Amniotic epithelial cell (primary cell): Measurements from ENCODE around the gene ACOT13.
"Not testable (repeated sequence)": the region's sequence is repeated elsewhere in the genome, so short reads cannot be mapped to it uniquely, and the experiment has no call there.

Experiments
- DNase-seq: peaks from one replicate; pipeline ENCODE4 v3.0.0-alpha.2; 2010; ENCODE audit warnings: low read depth

Gene ACOT13

GRCh38 chr6:24692415-24692814, 25.5 kb downstream of the ACOT13 start:
- no peak for DNase-seq

- DNase-seq, result no peak
Measured at GRCh38 chr6:24692848-24693592, 26.1 kb downstream of the ACOT13 start.

GRCh38 chr6:24694198-24694597, 27.3 kb downstream of the ACOT13 start:
- DNase-seq, result no peak

GRCh38 chr6:24695635-24696034, 28.8 kb downstream of the ACOT13 start:
- DNase-seq, result peak; percentile 39

- no peak for DNase-seq
Measured at GRCh38 chr6:24696097-24696496, 29.2 kb downstream of the ACOT13 start.

- peak; percentile 47 for DNase-seq
Measured at GRCh38 chr6:24699521-24700359, 32.9 kb downstream of the ACOT13 start.

GRCh38 chr6:24702720-24703282, 35.9 kb downstream of the ACOT13 start:
- no peak for DNase-seq

GRCh38 chr6:24704468-24704867, 37.6 kb downstream of the ACOT13 start:
- no peak for DNase-seq

- no peak for DNase-seq
Measured at GRCh38 chr6:24708612-24709011, 41.7 kb downstream of the ACOT13 start.

- DNase-seq, result no peak
Measured at GRCh38 chr6:24709014-24709711, 42.3 kb downstream of the ACOT13 start.

- DNase-seq, result no peak
Measured at GRCh38 chr6:24710519-24711303, 43.8 kb downstream of the ACOT13 start.

GRCh38 chr6:24716602-24717148, 49.8 kb downstream of the ACOT13 start:
- not testable (repeated sequence) for DNase-seq

GRCh38 chr6:24718449-24719124, 51.7 kb downstream of the ACOT13 start:
- DNase-seq, result no peak

- DNase-seq, result no peak
Measured at GRCh38 chr6:24719125-24719971, 52.5 kb downstream of the ACOT13 start, which contains the start of gene C6orf62. C6orf62 (minus strand) TSS chr6:24719154; CDS start chr6:24718668, 486 bp downstream.

GRCh38 chr6:24720131-24720603, 53.3 kb downstream of the ACOT13 start:
- DNase-seq, result no peak

GRCh38 chr6:24720604-24721460, 54.0 kb downstream of the ACOT13 start:
- DNase-seq, result peak; percentile 99

- DNase-seq, result peak; percentile 84
Measured at GRCh38 chr6:24721461-24722215, 54.8 kb downstream of the ACOT13 start.

GRCh38 chr6:24723270-24723669, 56.4 kb downstream of the ACOT13 start:
- DNase-seq, result no peak
